PC-3 (cell line): Measurements from ENCODE around the gene EPC2. TPM values are rescaled to one million over a fixed set of nuclear protein-coding genes. Genes with fewer than 3 reads are reported as not detected.

ENCODE experiments used
- ATAC-seq: fragments of 200-7000 bp; cut with Tn5 transposase; 2 replicates; pipeline ENCODE4 v1.9.1; 2020; ENCODE audit warnings: mild to moderate bottlenecking, moderate library complexity
- BruUV-seq: library from RNA; stranded (reverse); fragments of 400-500 nt; replicated peaks from 2 replicates; lab custom pipeline; 2021; lab: Mats Ljungman, UMichigan
- CTCF ChIA-PET: fragments of 300-600 bp; sonication (Branson Sonifier 250); formaldehyde crosslinking; loops from one replicate; lab custom pipeline; 2022; ENCODE audit warnings: antibody characterized with exemption; lab: Charles Lee
- POLR2A ChIA-PET: fragments of 300-600 bp; sonication (Branson Sonifier 250); formaldehyde crosslinking; loops from one replicate; lab custom pipeline; 2022; ENCODE audit warnings: antibody characterized with exemption; ENCODE audit not compliant: unreplicated experiment; lab: Charles Lee
- DNase-seq: peaks from one replicate; pipeline ENCODE4 v3.0.0-alpha.2; 2015
- H2AFZ ChIP-seq: fragments of 300-600 bp; sonication (generic); 2 replicates; pipeline ENCODE4 v1.6.0; 2016; ENCODE audit warnings: antibody characterized with exemption, low read length
- H3F3A ChIP-seq: fragments of 300-600 bp; sonication (generic); one replicate; pipeline ENCODE4 v1.6.0; 2017; ENCODE audit warnings: antibody characterized with exemption, low read length, control low read depth, mild to moderate bottlenecking; ENCODE audit not compliant: unreplicated experiment
- H3K27ac ChIP-seq: fragments of 300-600 bp; sonication (generic); 2 replicates; pipeline ENCODE4 v1.5.1; 2016; ENCODE audit warnings: mild to moderate bottlenecking, low read length
- H3K27me3 ChIP-seq: fragments of 300-600 bp; sonication (generic); 2 replicates; pipeline ENCODE4 v1.6.1; 2016; ENCODE audit warnings: low read length, mixed read lengths
- H3K36me3 ChIP-seq: fragments of 300-600 bp; sonication (generic); 2 replicates; pipeline ENCODE4 v1.6.1; 2016; ENCODE audit warnings: low read depth, mixed run types, low read length, mixed read lengths
- H3K4me1 ChIP-seq: fragments of 300-600 bp; sonication (generic); 2 replicates; pipeline ENCODE4 v1.5.1; 2016; ENCODE audit warnings: low read length; ENCODE audit not compliant: insufficient read depth
- H3K4me2 ChIP-seq: fragments of 300-600 bp; sonication (generic); 2 replicates; pipeline ENCODE4 v1.6.0; 2016; ENCODE audit warnings: low read length
- H3K4me3 ChIP-seq: fragments of 300-600 bp; sonication (generic); 2 replicates; pipeline ENCODE4 v1.5.1; 2016; ENCODE audit warnings: mild to moderate bottlenecking, low read length, mixed read lengths
- H3K79me2 ChIP-seq: fragments of 300-600 bp; sonication (generic); 2 replicates; pipeline ENCODE4 v1.6.1; 2017; ENCODE audit warnings: low read length, mixed read lengths
- H3K9ac ChIP-seq: fragments of 300-600 bp; sonication (generic); 2 replicates; pipeline ENCODE4 v1.6.0; 2016; ENCODE audit warnings: mild to moderate bottlenecking, low read length
- H3K9me2 ChIP-seq: fragments of 300-600 bp; sonication (generic); replicated peaks from 2 replicates; pipeline ENCODE4 v1.6.1; 2016; ENCODE audit warnings: mixed run types, low read length, mixed read lengths
- H3K9me3 ChIP-seq: fragments of 300-600 bp; sonication (generic); 2 replicates; pipeline ENCODE4 v1.6.1; 2016; ENCODE audit warnings: low read length, mixed read lengths
- H4K20me1 ChIP-seq: fragments of 300-600 bp; sonication (generic); 2 replicates; pipeline ENCODE4 v1.6.1; 2016; ENCODE audit warnings: low read length, mixed read lengths
- EZH2 ChIP-seq: fragments of 300-600 bp; sonication (generic); IDR thresholded peaks from one replicate; pipeline ENCODE4 v1.6.1; 2017; ENCODE audit warnings: antibody characterized with exemption, mild to moderate bottlenecking, low read length; ENCODE audit not compliant: unreplicated experiment
- EZH2phosphoT487 ChIP-seq: fragments of 300-600 bp; sonication (generic); IDR thresholded peaks from 2 replicates; pipeline ENCODE4 v1.6.1; 2018; ENCODE audit warnings: mild to moderate bottlenecking, antibody characterized with exemption, low read length, borderline replicate concordance
- intact Hi-C: fragments of 100-400 bp; cut with micrococcal nuclease; formaldehyde crosslinking; loops from 2 replicates; pipeline ENCODE4 v1.9.0; 2023
- total RNA-seq: library from RNA; depleted of rRNA; stranded (reverse); fragments of >200 nt; gene quantifications from 2 replicates; pipeline ENCODE4 v1.2.3, GENCODE V29; 2014
- TF ChIP-seq, protein P1 (sequence below): fragments of 300-600 bp; sonication (generic); conservative IDR thresholded peaks from 2 replicates; pipeline ENCODE4 v1.5.1; 2017; ENCODE audit warnings: antibody characterized with exemption, low read depth, mild to moderate bottlenecking, low read length

Gene EPC2
- total RNA-seq, 1 experiment from 2014 or later: 20.6 TPM

DNA sequence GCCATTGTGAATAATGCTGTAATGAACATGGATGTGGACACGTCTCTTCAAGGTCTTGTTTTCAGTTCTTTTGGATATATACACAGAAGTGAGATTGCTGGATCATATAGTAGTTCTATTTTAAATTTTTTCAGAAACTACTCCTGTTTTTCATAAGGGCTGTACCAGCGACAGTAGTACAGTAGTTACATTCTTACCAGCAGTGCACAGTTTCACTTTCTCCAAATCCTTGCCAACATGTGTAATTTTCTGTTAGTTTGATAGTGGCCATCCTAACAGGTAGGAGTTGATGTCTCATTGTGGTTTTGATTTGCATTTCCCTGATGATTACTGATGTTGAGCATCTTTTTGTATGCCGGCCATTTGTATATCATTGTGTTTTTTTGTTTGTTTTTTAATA is 81.7 kb downstream of the EPC2 start:
- POLR2A ChIA-PET: no interaction called here
- TF ChIP-seq EZH2: no peak
- no peak for ATAC-seq
- H4K20me1 ChIP-seq: peaks cover 20% of the 10 kb centered on the region; the same call in 1 of the 2 replicates
- no peaks in the 10 kb centered on the region for H3K9me3 ChIP-seq
- no peak overlapping the region for H3K4me2 ChIP-seq
- H3F3A ChIP-seq: no peaks in the 10 kb centered on the region
- intact Hi-C loops: no loop called here
- H3K9ac ChIP-seq: no peak overlapping the region
- peaks cover 69% of the 10 kb centered on the region for H3K79me2 ChIP-seq
- no peak overlapping the region for H3K4me3 ChIP-seq
- no TSS peak for BruUV-seq
- no peak overlapping the region for H3K27ac ChIP-seq
- CTCF ChIA-PET: no interaction called here
- H2AFZ ChIP-seq: no peak overlapping the region
- H3K4me1 ChIP-seq: no peaks in the 10 kb centered on the region; the same call in 1 of the 2 replicates
- peaks cover 5% of the 10 kb centered on the region; the same call in 1 of the 2 replicates for H3K36me3 ChIP-seq
- no peaks in the 10 kb centered on the region for H3K27me3 ChIP-seq
- no peak for DNase-seq
- no peaks in the 10 kb centered on the region for H3K9me2 ChIP-seq

- H3K36me3 ChIP-seq: peaks cover 5% of the 10 kb centered on the region; the same call in 1 of the 2 replicates
- H3F3A ChIP-seq: no peaks in the 10 kb centered on the region
- no peak overlapping the region for H3K27ac ChIP-seq
- BruUV-seq: no TSS peak
- TF ChIP-seq EZH2: no peak
- TF ChIP-seq EZH2phosphoT487: no peak
- H3K4me3 ChIP-seq: no peak overlapping the region
- no peak overlapping the region for H3K4me2 ChIP-seq
- ChIA-PET CTCF (no interaction called here), POLR2A (no interaction called here)
- H2AFZ ChIP-seq: no peak overlapping the region
- DNase-seq: peak; percentile 6
- intact Hi-C loops: no loop called here
- peaks cover 44% of the 10 kb centered on the region for H3K79me2 ChIP-seq
- no peak overlapping the region for H3K9ac ChIP-seq
- H3K4me1 ChIP-seq: no peaks in the 10 kb centered on the region
- peaks cover 22% of the 10 kb centered on the region; the same call in 1 of the 2 replicates for H4K20me1 ChIP-seq
- no peaks in the 10 kb centered on the region for H3K9me2 ChIP-seq
- no peak for ATAC-seq
- no peaks in the 10 kb centered on the region for H3K9me3 ChIP-seq
- H3K27me3 ChIP-seq: no peaks in the 10 kb centered on the region
Measured at GRCh38 chr2:148730085-148730484, 85.5 kb downstream of the EPC2 start.

DNA sequence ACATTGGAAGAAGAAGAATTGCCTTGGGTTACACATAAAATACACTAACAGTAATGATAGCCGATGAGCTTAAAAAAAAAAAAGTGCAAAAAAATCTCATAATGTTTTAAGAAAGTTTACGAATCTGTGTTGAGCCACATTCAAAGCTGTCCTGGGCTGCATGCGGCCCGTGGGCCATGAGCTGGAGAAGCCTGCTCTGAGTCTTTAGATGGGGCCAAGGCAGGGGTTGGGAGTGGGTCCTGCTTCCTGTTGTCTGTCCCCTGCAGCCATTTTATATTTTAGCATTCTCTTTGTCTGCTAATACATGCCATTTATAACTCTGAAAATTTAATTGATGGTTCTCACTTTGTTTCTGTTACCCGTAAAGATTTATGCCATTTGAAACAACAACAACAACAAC is 93.2 kb downstream of the EPC2 start:
- H3K9ac ChIP-seq: no peak overlapping the region
- intact Hi-C loops: no loop called here
- no peak for DNase-seq
- no peak overlapping the region for H2AFZ ChIP-seq
- TF ChIP-seq EZH2phosphoT487 (no peak), EZH2 (no peak)
- TF ChIP-seq, protein P1, sequence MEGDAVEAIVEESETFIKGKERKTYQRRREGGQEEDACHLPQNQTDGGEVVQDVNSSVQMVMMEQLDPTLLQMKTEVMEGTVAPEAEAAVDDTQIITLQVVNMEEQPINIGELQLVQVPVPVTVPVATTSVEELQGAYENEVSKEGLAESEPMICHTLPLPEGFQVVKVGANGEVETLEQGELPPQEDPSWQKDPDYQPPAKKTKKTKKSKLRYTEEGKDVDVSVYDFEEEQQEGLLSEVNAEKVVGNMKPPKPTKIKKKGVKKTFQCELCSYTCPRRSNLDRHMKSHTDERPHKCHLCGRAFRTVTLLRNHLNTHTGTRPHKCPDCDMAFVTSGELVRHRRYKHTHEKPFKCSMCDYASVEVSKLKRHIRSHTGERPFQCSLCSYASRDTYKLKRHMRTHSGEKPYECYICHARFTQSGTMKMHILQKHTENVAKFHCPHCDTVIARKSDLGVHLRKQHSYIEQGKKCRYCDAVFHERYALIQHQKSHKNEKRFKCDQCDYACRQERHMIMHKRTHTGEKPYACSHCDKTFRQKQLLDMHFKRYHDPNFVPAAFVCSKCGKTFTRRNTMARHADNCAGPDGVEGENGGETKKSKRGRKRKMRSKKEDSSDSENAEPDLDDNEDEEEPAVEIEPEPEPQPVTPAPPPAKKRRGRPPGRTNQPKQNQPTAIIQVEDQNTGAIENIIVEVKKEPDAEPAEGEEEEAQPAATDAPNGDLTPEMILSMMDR: no peak
- no peak overlapping the region for H3K27ac ChIP-seq
- no peak overlapping the region for H3K4me3 ChIP-seq
- no peak for ATAC-seq
- no TSS peak for BruUV-seq
- H4K20me1 ChIP-seq: peaks cover 11% of the 10 kb centered on the region; the same call in 1 of the 2 replicates
- H3K9me3 ChIP-seq: no peaks in the 10 kb centered on the region
- H3K9me2 ChIP-seq: no peaks in the 10 kb centered on the region
- ChIA-PET CTCF (no interaction called here), POLR2A (no interaction called here)
- H3K27me3 ChIP-seq: no peaks in the 10 kb centered on the region
- no peaks in the 10 kb centered on the region for H3F3A ChIP-seq
- no peaks in the 10 kb centered on the region for H3K36me3 ChIP-seq
- peaks cover 8% of the 10 kb centered on the region for H3K79me2 ChIP-seq
- H3K4me1 ChIP-seq: no peaks in the 10 kb centered on the region
- no peak overlapping the region for H3K4me2 ChIP-seq
